Kidney capillary endothelial cell (primary cell): ENCODE measurements around the gene NOL4L.
A peak's percentile ranks its signal among the peaks of the same experiment; 100 is the strongest.

Experiments used
- DNase-seq: peaks from one replicate; pipeline ENCODE4 v3.0.0-alpha.2; 2018; ENCODE audit warnings: low spot score

Gene NOL4L

DNA sequence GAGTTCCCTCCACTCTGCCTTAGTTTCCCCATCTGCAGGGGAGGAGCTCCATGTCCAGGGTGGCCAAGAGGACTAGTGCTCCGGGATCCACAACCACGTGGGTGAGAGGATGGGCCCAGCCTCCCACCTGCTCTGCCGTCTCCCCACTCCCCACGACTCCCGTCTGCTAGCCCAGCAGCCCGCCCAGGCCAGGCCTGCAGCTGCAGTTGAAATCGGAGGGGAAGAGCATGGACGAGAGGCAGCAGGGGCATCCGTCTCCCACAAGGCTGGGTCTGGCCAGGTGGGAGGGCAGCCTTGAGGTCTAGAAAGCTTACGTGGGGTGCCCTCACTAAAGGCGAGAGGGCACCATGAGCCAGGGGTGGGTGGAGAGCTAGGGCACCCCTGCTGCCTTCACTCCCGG is 8.6 kb downstream of the NOL4L start:
- no peak for DNase-seq

DNA sequence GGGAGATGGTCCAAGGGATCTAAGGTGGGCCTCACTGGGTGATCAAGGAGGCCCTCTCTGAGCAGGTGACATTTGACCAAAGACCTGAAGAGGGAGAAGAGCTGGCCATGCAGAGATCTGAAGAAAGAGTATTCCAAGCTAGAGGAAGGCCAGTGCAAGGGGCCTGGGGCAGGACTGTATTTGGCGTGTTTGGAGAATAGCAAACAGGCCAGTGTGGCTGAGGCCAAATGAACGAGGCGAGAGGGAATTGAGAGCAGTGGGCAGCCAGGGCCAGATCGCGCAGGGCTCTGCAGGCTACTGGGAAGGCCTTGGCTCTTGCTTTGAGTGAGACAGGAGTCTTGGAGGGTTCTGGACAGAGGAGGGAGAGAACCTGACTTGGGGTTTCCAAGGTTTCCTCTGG is 9.3 kb downstream of the NOL4L start:
- no peak for DNase-seq

DNA sequence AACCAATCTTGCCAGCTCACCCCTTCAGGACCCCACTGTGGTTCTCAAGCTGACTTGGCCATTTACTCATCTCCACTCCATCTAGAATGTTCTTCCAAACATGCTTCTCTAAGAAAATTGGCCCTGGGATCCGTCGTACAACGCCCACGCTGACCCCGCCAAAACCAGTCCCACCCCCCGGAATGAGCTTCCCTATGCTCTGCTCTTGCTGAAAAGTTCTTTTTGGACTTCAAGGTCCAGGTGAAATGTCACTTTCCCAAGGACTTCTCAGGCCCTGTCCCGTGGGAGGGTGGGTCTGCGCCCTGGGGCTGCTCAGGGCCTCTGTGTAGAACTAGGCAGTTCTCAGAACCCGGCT is 9.9 kb downstream of the NOL4L start:
- no peak for DNase-seq

DNA sequence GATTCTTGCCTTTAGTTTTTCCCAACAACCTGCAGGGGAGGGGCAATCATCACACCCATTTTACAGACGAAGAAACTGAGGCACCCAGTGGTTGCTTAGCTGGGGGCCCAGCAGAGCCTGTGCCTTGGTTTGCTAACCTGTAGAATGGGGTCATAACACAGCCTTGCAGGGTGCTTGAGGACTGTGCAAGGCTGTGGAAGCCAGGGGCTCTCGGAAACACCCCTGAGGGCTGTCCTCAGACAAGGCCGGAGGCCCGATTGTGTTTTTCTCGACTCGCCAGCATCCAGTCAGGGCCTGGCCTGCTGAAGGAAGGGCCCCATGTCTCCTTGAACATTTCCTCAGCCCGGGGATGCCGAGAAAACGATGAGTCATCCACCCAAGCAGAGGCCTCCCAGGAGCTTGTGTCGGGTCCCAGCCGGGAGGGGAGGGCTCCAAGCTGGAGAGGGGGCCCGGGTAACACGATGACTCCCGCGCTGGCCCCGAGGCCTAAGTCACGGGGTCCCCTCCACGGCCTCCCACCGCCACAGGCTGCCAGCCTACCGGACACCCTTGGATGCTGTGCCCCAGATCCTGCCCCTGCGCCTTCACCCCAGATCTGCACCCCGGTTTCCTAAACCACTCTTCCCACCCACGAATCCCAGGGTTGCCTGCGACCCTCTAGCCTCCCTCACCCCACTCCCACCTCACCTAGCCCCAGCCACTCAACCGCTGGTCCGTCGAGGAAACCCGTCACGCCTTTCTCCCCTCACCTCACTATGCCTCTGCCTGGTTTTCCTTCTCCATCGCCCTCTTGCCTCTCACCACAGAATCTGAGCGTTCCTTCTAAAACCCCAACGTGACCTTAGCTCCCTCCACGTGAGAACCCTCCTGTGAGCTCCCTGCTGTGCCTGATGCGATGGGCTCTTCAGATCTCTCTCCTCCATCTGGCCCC is 10.6 kb downstream of the NOL4L start:
- peak; percentile 53 for DNase-seq

DNA sequence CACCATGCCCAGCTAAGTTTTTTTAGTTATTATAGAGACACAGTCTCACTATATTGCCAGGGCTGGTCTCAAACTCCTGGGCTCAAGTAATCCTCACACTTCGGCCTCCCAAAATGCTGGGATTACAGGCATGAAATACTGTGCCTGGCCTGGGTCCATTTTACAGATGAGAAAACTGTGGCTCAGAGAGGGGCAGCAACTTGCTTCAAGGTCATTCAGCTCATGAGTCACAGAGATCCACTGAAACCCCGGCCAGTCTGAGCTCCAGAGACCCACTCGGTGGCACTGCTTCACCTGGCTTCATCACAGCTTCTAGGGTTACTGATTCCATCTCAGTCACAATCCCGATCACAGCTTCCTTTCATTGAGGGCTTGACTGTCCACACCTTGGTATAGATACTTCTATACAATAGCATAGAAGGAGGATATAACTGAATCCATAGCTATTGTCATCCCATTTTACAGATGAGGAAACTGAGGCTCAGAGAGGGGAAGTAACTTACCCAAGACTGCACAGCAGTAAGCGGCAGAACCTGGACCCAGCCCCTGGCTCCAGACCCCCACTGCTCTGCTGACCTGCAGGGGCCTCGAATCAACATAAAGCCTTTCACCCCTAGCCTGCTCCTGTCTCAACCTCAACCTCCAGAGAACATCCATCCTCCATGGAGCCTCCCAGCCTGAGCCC is 11.8 kb downstream of the NOL4L start:
- DNase-seq = no peak

DNA sequence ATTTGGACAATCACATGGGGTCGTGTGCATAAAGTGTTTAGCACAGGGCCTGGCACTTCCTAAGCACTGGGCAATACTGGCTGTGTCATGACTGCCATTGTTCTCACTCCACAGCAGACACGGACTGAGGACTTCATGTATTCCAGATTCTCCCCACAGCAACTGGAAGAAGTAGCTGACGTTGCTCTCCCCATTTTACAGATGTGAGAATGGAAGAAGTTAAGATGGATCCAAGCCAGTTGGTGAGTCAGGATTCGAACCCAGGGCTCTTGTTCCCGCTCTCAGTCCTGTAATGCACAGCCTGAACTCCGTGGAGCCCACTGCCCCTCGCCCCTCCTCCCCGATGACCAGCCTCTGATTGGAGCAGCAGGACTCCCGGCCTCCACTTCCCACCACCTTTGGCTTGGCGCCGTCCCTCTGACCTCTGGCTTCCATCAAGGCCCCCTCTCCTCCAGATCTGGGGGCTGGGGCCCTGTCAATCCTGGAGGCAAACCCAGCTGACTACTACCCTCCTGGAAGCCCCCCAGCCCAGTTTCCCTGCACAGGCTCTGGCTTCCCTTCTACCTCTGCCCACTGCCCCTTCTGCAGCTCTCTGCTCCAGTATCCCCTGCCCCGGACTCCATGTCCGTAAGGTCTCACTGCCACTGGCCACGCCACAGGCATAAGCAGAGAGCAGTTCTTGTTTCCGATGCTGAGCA is 12.7 kb downstream of the NOL4L start:
- no peak for DNase-seq

DNA sequence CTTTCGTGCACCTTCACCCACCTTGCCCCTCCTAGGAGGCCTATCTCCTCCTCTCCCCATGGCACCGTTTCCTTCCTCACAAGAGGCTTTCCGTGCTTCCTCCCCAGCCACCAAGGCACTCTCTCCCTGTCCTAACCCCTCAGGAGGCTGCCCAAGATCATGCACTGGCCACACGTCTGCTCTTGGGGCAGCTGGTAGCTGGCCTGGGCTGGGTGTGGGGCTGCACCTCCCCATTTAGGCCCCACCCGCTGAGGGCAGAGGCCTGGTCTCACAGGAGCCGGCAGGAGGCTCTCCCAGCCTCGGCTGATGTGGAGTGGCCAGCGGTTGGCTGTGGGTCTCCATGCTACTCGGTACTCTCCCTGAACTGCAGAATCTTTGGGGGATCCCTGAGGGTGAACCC is 13.6 kb downstream of the NOL4L start:
- no peak for DNase-seq

DNA sequence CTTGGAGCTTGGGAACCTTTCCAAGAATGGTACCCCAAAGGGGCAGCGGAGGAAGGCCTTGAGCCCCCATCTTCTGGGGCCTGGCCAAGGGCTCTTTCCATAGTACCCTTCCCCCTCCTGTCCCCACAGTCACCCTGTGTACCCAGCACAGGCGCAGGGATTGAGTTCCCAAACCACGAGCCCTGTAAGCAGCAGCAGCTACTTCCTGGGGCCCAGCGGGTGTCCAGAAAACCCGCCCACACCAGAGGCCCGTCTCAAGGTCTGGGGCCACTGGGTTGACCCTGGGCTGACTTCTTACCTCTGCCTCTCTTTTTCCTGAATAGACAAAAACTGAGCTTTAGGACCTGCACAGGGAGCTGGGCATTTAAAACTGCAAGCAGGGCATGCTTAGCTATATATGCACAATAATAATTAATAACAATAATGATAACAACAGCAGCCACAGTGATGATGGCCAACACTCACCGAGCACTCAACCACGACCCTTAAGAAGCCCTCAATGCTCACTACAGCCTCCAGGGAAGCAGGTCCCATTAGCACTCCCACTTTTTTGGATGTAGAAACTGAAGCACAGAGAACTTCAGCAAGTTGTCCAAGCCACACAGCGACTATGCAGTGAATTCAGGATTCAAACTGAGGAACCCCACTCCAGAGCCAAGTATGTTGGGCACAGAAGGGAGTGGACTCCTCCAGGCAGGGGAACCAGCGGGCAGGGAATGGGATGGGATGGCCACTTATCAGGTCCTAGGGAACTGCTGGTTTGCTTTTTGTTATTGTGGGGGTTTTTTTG is 14.5 kb downstream of the NOL4L start:
- DNase-seq = no peak

DNA sequence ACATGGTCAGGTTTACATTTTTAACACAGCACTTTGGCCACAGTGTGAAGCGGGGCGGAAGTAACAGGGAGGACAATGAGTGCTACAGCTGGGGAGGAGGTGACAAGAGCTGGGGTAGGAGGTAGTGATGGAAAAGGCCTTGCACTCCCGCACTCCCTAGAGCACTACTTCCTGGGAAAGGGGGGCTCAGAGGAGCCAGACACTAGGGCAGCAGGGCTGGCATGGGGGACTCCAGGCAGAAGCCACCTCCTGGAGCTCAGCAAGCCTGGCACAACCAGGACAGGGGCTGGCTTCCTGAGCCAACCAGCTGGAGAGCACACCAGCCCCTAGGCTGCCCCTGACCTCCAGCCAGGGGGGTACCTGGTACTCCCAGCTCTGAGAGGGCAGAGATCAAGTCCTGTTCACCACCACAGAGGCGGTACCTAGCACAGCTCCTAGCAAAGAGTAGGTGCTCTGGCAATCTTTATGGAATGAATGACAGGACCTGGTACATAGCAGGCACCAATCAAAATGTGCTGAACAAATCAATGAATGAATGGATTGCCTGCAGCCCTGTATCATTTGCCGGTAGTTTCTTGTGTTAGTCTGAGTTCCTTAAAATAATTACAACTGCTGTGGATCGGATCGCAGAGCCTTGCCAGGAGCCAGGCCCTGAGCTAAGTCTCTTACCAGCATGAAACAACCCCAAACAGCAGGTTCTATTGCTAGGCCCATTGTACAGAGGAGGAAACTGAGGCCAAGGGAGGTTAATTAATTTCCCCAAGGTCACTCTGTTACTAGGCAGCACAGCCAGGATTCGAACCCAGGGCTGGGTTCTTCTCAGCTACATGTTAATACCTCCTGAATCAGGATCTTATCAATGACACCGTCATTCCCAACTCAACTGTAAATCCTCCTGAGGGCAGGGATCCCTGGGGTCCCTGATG is 15.5 kb downstream of the NOL4L start:
- no peak for DNase-seq

DNA sequence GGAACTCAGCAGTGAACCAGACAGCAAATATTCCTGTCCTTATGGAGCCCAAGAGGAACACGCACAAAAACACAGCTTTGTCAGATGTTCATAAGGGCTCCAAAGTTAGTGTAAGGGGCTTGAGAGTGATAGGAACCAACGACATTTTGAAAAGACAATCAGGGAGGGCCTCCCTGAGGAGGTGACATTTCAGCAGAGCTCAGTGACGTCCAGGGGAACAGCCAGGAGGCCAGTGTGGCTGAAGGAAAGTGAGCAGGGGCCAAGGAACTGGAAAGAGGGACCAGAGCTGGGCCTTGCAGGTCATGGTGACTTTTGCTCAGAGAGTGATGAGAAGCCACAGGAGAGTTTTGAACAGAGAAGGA is 16.1 kb downstream of the NOL4L start:
- DNase-seq = no peak

DNA sequence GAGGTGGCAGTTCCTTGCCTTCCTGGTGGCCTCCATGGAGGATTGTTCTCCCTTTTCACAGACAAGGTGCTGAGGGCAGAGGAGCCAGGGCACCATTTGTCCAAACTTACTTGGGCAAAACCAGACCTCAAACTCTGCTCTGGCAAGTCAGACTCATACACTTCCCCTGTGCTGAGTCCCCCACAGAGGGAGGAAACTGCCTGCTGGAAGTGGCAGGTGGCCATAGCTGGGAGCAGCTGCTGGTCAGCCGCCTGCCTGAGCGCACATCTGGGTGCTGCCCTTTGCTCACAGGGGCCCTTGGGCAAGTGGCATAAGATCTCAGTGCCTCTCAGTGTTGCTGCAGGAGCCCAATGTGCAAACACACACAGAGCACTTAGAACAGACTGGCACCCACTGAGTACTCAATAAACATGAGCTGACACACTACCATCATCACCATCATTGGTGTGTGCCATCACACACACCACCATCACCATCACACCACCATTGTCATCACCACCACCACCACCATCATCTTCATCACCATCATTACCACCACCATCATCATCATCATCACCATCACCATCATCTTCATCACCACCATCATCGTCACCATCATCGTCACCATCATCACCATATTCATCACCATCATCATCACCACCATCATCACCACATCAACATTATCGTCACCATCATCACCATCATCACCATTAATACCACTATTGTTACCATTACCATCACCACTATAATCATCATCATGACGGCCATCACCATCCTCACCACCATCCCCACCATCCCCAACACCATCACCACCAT is 17.6 kb downstream of the NOL4L start:
- DNase-seq = no peak

DNA sequence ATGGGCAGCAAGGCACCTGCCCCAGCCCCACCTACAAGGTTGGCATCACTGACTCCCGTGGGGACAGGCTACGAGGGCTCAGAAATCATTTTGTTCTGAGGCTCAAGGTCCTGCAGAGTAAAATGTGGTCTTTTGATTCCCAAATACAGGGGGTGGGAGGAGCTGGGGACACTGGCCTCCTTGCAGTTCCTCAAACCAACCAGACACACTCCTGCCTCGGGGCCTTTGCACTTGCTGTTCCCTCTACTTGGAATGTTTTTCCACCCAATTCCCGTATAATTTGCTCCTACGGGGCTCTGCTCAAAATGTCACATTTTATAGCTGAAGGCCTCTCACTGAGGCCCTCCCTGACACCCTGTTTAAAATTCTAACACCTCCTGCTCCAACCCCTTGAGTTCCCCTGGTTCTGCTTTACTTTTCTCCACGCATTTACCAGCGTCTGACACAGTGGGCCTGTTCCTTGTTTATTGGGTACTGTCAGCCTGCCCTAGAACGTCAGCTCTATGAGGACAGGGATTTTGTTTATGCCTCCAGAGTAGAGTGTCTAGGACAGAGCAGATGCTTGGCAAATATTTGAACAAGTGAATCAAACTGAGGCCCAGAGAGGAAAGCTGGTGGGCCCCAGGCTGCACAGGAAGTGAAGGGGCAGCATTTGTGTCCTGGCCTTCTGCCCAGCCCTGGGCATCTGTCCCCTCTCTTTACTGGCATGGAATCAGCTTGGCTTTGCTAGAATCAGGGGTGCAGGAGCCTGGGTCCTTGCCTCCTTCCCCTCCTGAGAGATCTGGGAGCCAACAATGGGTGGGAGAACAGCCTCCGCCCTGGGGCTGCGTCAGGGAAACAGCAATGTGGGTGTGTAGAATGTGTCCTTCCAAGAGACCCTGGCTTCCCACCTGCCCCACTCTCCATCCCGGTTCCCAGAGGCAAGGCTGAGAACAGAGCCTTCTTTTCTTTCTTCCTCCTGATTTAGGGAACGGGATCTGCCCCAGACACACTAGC is 18.5 kb downstream of the NOL4L start:
- no peak for DNase-seq

DNA sequence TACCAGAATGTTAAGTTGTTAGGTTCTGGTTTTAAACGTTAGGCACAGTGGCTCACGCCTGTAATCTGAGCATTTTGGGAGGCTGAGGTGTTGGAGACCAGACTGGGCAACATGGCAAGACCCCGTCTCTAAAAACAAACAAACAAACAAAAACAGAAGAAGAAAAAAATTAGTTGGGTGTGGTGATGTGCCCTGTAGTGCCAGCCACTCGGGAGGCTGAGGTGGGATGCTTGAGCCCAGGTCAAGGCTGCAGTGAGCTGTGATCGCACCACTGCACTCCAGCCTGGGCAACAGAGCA is 19.4 kb downstream of the NOL4L start:
- DNase-seq = no peak

DNA sequence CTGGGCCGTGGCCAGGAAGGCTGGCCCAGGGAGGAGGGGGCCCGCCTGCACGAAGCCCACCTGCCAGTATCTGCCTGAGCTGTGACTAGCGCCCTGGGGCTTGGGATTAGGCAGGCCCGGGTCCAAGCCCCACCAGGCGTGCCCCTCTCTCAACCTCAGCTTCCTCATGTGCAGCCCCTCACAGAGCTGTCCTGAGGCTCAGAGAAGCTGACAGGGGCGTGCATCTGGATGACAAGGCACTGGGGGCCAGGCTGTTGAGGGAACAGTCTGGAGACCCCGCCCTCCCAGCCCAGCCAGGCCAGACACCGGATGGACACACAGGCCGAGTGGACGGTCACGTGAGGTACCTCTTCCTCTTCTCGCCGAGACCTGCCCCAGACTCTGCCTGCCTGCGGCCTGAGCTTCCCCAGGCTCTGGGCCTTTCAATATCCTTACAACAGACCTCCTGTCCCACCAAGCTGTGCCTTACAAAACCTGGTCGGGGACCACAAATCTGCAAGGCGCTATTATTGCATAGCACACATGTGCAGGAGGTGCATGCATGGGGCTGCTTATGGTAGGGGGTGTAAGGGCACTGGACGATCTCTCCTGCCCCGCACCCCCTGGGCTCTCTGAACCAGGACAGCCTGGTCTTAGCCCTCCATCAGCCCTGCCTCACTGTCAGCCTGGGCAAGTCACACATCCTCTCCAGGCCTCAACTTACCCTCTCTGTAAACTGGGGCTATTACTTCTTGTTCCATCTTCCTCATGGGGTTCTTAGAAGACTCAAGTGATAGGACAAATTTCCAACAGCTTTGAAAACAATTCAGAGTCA is 20.0 kb downstream of the NOL4L start:
- DNase-seq = peak; percentile 16

DNA sequence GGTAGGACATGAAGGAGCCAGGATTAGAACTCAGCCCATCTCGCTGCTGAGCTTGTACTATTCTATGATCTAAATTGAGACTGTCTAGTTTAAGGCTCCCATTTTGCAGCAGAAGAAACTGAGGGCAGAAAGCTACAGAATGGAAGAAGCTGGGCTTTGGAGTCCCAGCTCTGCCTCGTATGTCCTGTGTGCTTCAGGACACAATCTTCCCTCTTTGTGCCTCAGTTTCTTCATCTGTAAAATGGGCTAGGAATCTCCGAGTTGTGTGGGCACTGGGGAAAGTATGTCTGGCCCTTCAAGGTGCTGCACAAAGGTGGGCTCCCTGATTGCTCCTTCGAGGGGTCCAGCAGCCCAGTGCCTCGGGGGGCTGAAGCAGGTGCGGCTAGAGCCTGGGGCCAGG is 20.7 kb downstream of the NOL4L start:
- no peak for DNase-seq

DNA sequence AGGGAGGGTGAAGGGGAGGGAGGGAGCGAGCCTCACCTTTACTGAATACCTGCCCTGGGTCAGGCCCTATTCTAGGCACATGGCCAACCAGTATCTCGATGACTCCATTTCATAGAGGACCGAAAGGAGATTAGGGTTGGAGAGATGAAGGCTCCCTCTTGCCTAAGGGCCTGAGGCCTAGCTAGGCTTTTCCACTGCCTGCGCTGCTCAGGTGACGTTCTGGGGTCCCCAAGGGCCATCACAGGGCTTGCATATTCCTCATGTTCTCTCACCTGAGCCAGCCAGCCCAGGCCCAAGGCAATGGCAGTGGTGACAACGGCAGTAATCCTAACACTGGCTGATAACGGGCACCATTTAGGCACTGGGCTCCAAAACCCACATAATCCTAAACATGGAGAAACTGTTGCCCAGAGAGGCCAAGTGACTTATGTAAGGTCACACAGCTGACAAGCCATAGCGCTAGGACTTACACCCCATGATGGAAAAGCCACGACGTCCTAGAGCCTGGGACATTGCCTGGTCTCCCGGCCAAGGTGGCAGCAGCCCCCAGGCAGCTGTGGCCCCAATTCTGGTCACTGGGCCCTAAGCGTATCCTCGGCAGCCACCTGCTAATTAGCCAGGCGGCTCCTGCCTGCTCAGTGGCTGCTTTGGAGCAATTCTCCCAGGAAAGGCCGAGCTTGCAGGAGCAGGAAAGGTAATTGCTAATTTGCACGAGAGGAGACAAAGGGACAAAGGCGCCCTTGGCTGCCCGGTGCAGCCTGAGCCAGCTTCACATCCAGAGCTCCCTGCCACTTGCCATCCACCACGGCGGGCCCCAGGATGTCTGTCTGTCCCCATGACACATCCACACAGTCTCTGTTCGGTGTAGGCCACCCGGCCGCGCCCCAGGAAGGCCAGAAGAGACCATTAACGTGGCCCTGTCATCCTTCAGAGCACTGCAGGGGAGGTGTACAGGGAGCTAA is 21.5 kb downstream of the NOL4L start:
- no peak for DNase-seq

DNA sequence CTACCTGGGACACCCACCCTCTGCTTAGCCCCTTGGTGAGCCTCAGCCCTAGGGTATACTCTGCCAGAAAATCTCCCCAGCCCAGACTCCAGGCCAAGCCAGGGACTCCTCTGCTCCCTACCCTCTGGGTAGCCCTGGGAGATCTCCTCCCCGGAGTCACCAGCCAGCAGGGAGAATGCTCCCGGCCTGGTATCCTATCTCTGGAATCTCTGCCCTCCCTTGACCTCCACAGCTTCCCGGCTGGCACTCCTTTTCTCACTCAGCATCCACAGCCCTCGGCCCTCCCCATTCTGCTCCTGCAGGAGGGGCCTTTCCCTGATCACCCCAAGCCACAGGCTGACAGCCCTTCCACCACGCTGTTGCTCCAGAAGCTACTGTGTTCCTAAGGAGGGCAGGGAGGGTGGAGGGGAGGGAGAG is 22.6 kb downstream of the NOL4L start:
- DNase-seq = no peak
